Stimulated activated CD8-positive, alpha-beta memory T cell treated with anti-CD3 and anti-CD28 coated beads, Interleukin-15, amount 100 ng/mL, for 24 hours (primary cell): ENCODE measurements around the gene WDCP.
"Not testable (repeated sequence)": the region's sequence is repeated elsewhere in the genome, so short reads cannot be mapped to it uniquely, and the experiment has no call there.

ENCODE experiments used
- DNase-seq: peaks from one replicate; pipeline ENCODE4 v3.0.0-alpha.2; 2020; ENCODE audit warnings: low read depth

The WDCP gene

DNA sequence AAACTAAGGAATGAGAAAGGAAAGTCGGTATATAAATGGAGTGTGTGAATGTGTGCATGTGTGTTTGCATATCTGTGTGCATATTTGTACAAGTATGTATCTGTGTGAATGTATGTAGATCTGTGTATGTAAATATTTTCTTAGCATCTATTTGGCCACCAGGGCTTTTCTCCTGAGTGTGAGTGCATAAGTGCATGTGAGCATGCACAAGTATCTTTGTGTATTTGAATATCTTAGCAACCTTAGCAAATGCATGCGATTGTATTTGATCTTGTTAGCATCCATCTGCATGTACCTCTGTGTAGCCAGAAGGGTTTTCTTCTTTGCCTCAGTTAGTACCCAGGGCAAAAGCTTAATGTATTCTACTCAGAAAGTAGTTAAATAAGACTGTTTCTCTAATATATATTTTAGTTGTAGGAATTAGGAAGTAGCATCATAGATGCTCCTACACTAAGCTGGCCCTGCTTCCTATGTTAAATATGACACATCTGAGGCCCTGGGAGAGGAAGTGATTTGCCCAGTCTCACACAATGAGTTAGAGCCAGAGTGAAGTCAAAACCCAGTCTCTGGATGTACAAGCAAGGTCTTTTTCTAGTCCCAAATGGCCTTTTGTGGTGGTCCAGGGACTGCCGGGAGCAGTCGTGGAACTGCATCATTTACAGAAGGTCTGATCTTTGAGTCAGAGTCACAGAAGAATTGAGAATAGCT, 11.5 kb upstream of the WDCP start:
- no peak for DNase-seq

DNA sequence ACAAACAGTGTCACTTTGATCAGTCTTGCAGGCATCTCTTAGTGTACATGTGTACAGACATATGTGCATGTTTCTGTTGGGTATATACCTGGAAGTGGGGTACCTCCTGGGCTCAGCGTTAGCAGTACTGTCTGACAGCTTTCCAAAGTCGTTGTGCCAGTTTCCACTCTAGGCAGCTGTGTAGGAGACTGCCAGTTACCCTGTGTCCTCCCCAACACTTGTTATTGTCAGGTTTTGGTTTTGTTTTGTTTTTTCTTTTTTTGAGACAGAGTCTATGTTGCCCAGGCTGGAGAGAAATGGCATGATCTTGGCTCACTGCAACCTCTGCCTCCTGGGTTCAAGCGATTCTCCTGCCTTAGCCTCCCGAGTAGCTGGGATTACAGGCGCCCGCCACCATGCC, 8.6 kb upstream of the WDCP start:
- DNase-seq, result no peak

DNA sequence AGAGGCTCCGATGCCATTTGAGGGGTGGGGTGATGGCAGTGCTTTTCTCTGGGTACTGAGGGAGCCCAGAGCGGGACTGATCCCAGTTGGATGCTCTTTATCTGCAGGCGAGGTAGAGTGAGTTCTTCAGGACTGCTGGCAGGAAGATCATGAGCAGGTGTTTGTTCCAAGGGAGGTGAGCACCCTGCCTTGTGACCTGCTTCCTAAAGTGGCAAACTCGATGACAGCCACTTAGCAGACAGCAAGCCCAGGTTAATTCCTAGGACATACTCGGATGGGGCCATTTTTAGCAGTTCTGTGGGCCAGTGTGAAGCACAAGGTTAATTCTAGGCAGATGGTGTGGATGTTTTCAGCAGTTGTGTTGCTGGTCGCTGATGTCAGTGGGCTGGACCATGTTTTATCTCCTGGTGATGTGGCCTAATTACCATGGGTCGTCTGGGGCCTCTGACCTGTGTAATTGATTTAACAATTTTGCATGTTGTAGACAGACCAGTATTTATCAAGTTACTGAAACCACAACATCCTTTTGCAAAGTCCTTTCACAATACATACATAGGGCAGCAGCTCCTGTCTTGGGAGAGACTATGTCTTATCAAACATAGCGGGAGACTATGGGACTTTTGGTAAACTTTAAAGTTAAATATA, 7.3 kb upstream of the WDCP start:
- DNase-seq, result no peak

DNA sequence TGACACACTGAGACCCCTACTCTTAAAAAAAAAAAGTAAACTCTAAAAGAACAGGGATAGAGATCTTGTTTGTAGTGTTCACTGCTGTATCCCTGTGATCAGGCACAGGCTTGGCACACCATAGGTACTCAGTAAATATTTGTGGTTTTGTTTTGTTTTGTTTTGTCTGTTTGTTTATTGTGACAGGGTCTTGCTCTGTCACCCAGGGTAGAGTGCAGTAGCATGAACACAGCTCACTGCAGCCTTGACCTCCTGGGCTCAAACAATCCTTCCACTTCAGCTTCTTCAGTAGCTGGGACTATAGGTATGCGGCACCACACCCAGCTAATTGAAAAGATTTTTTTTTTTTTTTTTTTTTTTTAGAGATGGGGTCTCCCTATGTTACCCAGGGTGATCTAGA, 5.8 kb upstream of the WDCP start:
- no peak for DNase-seq

DNA sequence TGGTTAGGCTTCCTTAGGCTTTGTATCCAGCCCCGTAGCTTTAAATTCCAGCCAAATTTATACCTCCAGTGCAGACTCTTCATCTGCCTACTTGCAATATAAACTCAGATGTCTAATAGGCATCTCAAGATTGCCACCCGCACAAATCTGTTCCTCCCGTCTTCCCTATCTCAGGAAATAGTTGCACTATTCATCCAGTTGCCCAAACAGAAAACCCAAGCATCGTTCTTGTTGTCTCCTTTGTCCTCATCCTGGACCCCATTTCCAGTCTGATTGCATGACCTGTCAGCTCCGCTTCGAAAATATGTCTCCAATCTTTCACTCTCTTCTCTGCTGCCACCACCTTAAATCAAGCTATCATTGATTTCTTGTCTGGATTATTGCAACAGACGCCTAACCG, 4.6 kb upstream of the WDCP start:
- DNase-seq, result no peak

DNA sequence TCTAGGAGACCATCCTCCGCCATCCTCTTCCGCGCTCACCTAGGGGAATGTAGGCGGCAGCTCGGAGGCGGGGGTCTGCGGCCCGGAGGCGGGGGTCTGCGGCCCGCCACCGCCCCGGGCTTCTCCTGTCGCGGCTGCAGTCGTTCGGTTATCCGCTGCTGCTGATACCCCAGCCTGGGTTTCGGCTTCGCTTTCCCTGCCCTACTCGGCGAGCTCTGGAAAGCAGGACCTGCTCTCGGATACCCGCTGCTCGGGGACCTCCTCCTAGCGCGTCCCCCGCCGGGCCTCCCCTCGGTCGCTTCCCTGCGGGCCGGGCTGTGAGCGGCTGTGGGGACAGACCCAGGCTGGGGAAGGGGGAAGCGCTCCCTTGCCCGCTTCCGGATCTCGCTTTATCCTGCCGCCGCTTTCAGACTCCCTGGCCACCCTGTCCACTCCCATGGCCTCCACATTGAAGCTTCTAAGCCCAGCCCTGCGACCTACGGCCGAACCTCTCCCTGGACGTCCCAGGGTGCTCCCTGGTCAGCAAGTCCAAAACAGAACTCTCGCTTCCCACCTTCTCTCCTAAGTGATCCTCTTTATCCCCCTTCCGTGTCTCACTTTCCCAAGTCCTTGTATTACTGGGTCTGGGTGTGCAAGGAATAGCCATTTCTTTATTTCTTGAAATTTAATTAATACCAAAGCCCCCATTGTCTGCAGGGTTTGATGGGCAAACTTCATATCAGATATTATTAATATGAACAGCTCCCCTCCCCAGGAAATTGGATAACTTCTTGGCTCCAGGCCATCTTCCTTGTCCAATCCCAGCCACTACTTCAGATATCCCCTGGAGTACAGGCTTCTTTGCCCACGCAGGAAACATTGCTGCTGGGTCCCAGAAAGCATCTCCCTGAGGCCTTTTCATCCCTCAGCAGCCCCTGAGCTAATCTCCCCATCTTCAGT, 3.1 kb upstream of the WDCP start:
- DNase-seq, result no peak

DNA sequence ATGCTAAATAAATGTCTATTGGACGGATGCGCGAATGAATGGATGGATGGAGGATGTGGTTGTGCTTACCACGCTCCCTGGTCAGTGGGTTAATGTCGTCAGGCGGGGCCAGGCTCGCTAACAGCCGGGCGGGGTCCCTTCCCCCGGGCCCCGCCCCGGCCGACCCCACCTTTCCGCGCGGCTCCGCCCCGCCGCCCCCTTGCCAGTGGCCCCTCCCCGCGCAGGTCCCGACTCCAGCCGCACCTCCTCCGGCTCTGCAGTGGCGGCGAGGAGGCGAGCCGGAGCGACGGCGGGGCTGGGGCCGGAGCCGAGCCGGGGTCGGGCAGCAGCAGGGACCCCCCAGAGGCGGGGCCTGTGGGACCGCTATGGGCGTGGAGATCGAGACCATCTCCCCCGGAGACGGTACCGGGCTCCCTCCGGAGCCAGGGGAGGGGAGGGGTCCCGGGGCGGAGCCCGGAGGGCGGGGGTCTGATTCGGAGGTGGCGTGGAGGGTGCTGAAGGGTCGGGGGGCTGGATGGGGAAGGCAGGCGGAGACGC, 2.4 kb upstream of the WDCP start, which contains the start of gene FKBP1B:
Gene FKBP1B (plus strand): TSS at position 257 of the 537 bp plus-strand sequence. CDS start 109 bp downstream, at position 366.
- no peak for DNase-seq

- no peak for DNase-seq
Observed at GRCh38 chr2:24048769-24049484, 1.7 kb upstream of the WDCP start.

GRCh38 chr2:24047703-24048033, 477 bp upstream of the WDCP start:
- no peak for DNase-seq

- no peak for DNase-seq
Observed at GRCh38 chr2:24046599-24046929, 627 bp downstream of the WDCP start.

GRCh38 chr2:24045511-24046508, 1.4 kb downstream of the WDCP start:
- no peak for DNase-seq

- not testable (repeated sequence) for DNase-seq
Observed at GRCh38 chr2:24043133-24043532, 4.1 kb downstream of the WDCP start.

DNA sequence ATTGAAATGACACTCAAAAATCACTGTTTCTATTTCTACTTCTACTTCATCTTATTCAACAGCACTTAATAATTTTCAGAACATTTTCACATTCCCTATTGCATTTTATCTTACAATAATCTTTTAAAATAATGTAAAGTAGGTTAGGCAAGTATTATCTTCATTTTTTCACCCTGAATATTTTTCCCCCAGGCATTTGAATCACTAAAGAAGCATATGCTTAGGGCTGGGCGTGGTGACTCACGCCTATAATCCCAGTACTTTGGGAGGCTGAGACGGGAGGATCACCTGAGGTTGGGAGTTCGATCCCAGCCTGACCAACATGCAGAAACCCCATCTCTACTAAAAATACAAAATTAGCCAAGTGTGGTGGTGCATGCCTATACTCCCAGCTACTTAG, 6.7 kb downstream of the WDCP start:
- DNase-seq, result no peak

DNA sequence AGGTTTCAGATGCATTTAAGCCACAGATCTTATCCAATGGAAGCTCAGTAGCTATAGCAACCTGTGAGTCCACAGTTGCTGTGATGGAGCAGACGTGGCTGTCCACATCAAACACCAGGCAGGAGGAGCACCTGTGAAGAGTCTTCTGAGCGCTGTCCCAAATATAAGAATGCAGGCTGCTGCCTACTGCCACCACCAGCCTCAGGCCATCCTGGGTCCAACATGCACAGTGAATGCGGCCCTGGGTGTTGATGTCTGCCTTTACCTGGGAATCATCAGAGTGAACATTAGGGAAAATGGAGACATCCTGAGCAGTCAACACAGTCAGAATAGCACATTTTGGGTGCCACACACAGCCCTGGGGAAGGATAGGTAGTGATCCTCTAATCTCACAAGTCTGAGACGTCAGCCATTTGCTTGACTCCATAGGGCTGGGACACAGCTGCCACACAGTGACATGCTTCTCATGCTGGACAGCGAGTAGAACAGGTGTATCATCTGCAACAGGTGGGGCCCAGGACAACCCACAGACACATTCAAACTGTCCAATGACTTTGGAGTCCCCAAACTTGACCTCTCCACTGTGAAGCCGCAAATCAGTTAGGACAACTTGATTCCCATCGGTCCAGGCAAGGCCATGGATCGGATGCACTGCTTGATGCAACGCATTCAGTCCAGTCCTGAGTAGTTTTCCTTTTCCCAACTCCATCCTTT, 8.2 kb downstream of the WDCP start:
- no peak for DNase-seq

DNA sequence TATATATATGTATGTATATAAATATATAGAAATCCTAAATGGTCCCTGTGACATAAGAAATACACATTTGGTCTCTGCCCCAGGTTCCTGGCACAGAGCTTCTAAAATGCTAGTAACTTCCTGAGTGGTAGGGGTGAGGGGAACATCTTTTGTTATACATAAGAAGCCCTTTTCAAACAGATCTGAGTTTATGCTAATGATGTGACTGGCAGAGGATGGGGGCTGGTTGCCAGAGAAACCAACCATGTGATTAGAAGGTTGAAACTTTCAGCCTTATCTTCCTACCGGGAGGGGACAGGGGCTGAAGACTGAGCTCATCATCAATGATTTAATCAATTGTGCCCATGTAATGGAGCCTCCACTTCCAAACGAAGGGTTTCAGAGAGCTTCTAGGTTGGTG, 21.0 kb downstream of the WDCP start:
- DNase-seq, result no peak

GRCh38 chr2:24024996-24025663, 22.1 kb downstream of the WDCP start:
- no peak for DNase-seq

DNA sequence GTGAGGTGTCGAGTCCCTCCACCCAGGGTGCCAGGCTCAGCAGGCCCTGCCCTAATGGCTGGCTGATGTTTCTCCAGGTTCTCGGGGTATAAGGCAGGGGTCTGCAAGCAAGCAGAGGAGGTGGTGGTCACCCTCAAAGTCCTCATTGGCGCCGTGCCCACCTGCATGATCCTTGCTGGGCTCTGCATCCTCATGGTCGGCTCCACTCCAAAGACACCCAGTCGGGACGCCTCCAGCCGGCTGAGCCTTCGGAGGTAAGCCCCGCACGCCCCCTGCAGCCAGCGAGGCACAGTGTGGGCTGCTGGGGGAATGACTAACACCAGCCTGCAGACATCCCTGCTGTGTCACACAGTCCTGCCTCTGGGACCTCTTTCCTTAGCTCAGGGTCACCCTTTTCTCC, 23.2 kb downstream of the WDCP start:
- DNase-seq, result no peak

DNA sequence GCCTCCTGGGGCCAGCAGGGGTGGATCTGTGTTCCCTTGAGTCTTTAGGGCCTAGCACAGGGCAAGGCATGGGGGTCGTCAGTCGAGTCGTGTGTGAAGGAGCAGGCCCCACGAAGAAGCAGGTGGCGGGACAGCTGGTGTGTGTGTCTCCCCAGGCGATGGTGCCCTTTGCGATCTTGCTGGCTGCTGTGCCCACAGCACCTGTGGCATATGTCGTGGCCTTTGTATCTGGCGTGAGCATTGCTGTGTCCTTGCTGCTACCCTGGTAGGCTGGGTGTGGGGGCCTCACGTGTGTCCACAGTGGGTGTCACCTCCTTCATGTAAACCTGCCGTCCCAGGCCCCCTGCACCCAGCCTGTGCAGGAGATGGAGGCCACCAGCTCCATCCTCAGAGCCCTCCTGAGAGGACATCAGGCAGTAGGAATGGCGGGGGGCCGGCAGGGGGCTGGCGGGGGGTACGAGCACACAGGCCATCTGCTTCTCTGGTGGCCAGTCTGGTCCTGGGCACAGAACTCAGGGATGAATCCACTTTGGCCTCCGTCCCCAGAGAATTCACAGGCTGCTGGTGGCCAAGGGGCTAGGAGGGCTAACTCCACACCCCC, 24.1 kb downstream of the WDCP start:
- no peak for DNase-seq

DNA sequence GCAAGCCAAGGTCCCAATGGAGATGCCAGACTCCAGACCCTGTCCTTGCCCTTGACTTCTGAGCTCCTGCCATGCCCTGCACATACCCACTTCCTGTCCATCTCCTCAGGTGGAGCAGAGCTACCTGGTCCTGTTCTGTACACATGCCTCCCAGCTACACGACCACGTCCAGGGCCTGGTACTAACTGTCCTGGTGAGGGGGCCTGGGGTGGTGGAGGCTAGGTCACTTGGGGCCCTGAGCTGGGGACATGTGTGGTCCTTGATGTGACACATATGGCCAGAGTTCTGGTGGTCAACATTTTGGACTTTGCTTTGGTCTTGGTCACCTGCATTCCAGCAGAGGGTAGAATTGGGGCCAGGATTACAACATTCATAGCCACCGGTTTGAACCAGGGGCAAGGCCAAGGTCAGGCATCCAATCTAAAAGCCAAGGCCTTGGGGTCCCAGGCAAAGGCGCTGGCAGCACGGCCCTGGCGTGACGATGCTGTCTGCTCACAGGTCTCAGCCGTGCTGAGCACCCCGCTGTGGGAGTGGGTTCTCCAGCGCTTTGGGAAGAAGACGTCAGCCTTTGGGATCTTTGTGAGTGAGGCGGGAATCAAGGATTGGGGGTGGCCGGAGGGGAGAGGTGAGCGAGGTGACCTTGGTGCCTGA, 24.7 kb downstream of the WDCP start:
- DNase-seq, result no peak
